Uterus (tissue), 2 donors: ENCODE measurements around the gene NELFB.

ENCODE experiments used
- CTCF ChIP-seq, 4 experiments: fragments of 200-600 bp in 2 of 4; fragments of 450-650 bp in 2 of 4; sonication (generic) in 2 of 4; IDR thresholded peaks; one replicate each; pipeline ENCODE4 v1.5.1; 2016 to 2019; ENCODE audit warnings: antibody characterized with exemption in 4 of 4, mild to moderate bottlenecking in 2 of 4, moderate library complexity in 1 of 4
- POLR2A ChIP-seq, 2 donors: fragments of 450-650 bp; IDR thresholded peaks; one replicate each; pipeline ENCODE4 v1.6.1; 2016; ENCODE audit warnings: antibody characterized with exemption in 2 of 2, mild to moderate bottlenecking in 1 of 2, moderate library complexity in 1 of 2

GRCh38 chr9:137206602-137207001 is 48.5 kb upstream of the NELFB start:
- TF ChIP-seq CTCF (IDR thresholded peaks at IDR 0.05) (no peak), POLR2A (IDR thresholded peaks at IDR 0.05) (no peak)
